GM19455 (cell line): ENCODE measurements around the gene NLGN4X.

Experiments used
- ATAC-seq: cut with Tn5 transposase; IDR thresholded peaks from one replicate; pipeline ENCODE4 v1.9.1; 2021; ENCODE audit not compliant: unreplicated experiment

Gene NLGN4X

GRCh38 chrX:6159468-6159867, 69.2 kb downstream of the NLGN4X start:
- ATAC-seq, result no peak

- ATAC-seq, result no peak
Measured at GRCh38 chrX:6151971-6152370, 76.7 kb downstream of the NLGN4X start.

- no peak for ATAC-seq
Measured at GRCh38 chrX:6149060-6149872, 79.4 kb downstream of the NLGN4X start.

- ATAC-seq, result no peak
Measured at GRCh38 chrX:6134255-6134654, 94.4 kb downstream of the NLGN4X start.

GRCh38 chrX:6132970-6133369, 95.7 kb downstream of the NLGN4X start:
- no peak for ATAC-seq

- no peak for ATAC-seq
Measured at GRCh38 chrX:6131287-6131686, 97.4 kb downstream of the NLGN4X start.

- no peak for ATAC-seq
Measured at GRCh38 chrX:6129195-6129594, 99.5 kb downstream of the NLGN4X start.

GRCh38 chrX:6120329-6120728, 108.3 kb downstream of the NLGN4X start:
- no peak for ATAC-seq

GRCh38 chrX:6095469-6095868, 133.2 kb downstream of the NLGN4X start:
- ATAC-seq, result no peak

GRCh38 chrX:6074532-6074931, 154.1 kb downstream of the NLGN4X start:
- ATAC-seq, result no peak

- ATAC-seq, result no peak
Measured at GRCh38 chrX:6071731-6072130, 156.9 kb downstream of the NLGN4X start.

GRCh38 chrX:6067600-6067999, 161.1 kb downstream of the NLGN4X start:
- no peak for ATAC-seq

GRCh38 chrX:6053141-6053540, 175.5 kb downstream of the NLGN4X start:
- ATAC-seq, result no peak

GRCh38 chrX:6052111-6052745, 176.4 kb downstream of the NLGN4X start:
- ATAC-seq, result no peak

GRCh38 chrX:6049132-6049531, 179.5 kb downstream of the NLGN4X start:
- ATAC-seq, result no peak

- no peak for ATAC-seq
Measured at GRCh38 chrX:6041630-6042029, 187.0 kb downstream of the NLGN4X start.

GRCh38 chrX:6029014-6029413, 199.7 kb downstream of the NLGN4X start:
- ATAC-seq, result no peak

- no peak for ATAC-seq
Measured at GRCh38 chrX:6026980-6027379, 201.7 kb downstream of the NLGN4X start.

- no peak for ATAC-seq
Measured at GRCh38 chrX:6026429-6026828, 202.2 kb downstream of the NLGN4X start.

- no peak for ATAC-seq
Measured at GRCh38 chrX:6024204-6024603, 204.5 kb downstream of the NLGN4X start.

- ATAC-seq, result no peak
Measured at GRCh38 chrX:6021316-6022091, 207.2 kb downstream of the NLGN4X start.

- ATAC-seq, result no peak
Measured at GRCh38 chrX:6019076-6019475, 209.6 kb downstream of the NLGN4X start.
